Left hindlimb (tissue), 1 donor: ENCODE data around the gene HDAC11.
A peak's percentile ranks its signal among the peaks of the same experiment; 100 is the strongest.
"Not testable (repeated sequence)": the region's sequence is repeated elsewhere in the genome, so short reads cannot be mapped to it uniquely, and the experiment has no call there.

Experiments used
- DNase-seq: peaks from one replicate; pipeline ENCODE4 v3.0.0-alpha.2; 2018

Gene HDAC11

GRCh38 chr3:13479582-13480339 is at the start of gene HDAC11:
Gene HDAC11 (plus strand): TSS chr3:13480306. CDS start chr3:13480348, 42 bp downstream.
- DNase-seq, result peak; percentile 99

- DNase-seq, result not testable (repeated sequence)
Observed at GRCh38 chr3:13430411-13430875, 49.7 kb upstream of the HDAC11 start.

GRCh38 chr3:13432093-13432492 is 48.0 kb upstream of the HDAC11 start:
- no peak for DNase-seq

GRCh38 chr3:13433912-13434311 is 46.2 kb upstream of the HDAC11 start:
- no peak for DNase-seq

GRCh38 chr3:13436213-13436612 is 43.9 kb upstream of the HDAC11 start:
- DNase-seq, result not testable (repeated sequence)

GRCh38 chr3:13440204-13440817 is 39.8 kb upstream of the HDAC11 start:
- no peak for DNase-seq

GRCh38 chr3:13442882-13443281 is 37.2 kb upstream of the HDAC11 start:
- not testable (repeated sequence) for DNase-seq

- no peak for DNase-seq
Observed at GRCh38 chr3:13451301-13451673, 28.8 kb upstream of the HDAC11 start.

GRCh38 chr3:13452490-13453335 is 27.4 kb upstream of the HDAC11 start:
- DNase-seq, result no peak

GRCh38 chr3:13455644-13456043 is 24.5 kb upstream of the HDAC11 start:
- no peak for DNase-seq

- no peak for DNase-seq
Observed at GRCh38 chr3:13457593-13457992, 22.5 kb upstream of the HDAC11 start.

GRCh38 chr3:13459605-13460340 is 20.3 kb upstream of the HDAC11 start:
- DNase-seq, result no peak

GRCh38 chr3:13460341-13460736 is 19.8 kb upstream of the HDAC11 start:
- no peak for DNase-seq

GRCh38 chr3:13461169-13462124 is 18.7 kb upstream of the HDAC11 start:
- no peak for DNase-seq

- no peak for DNase-seq
Observed at GRCh38 chr3:13462125-13462629, 17.9 kb upstream of the HDAC11 start.

- DNase-seq, result no peak
Observed at GRCh38 chr3:13462822-13463221, 17.3 kb upstream of the HDAC11 start.

- no peak for DNase-seq
Observed at GRCh38 chr3:13463618-13464400, 16.3 kb upstream of the HDAC11 start.

- DNase-seq, result no peak
Observed at GRCh38 chr3:13465236-13465873, 14.8 kb upstream of the HDAC11 start.

GRCh38 chr3:13466781-13467180 is 13.3 kb upstream of the HDAC11 start:
- no peak for DNase-seq
